Measurements from ENCODE around the gene EXD3. TPM values are rescaled to one million over a fixed set of nuclear protein-coding genes. Genes with fewer than 3 reads are reported as not detected.

EXD3 gene
- total RNA-seq, 1 experiment from 2014 or later, result 15.3 TPM

GRCh38 chr9:137464291-137464999, 41.5 kb upstream of the EXD3 start:
- no peak overlapping the region for H4K91ac ChIP-seq (ENCODE audit: insufficient read length, low read depth, low read length)
- H3K36me3 Mint-ChIP-seq (ENCODE audit: insufficient read depth in 1 of 3, low read depth in 3 of 3), result no peaks in the 10 kb centered on the region
- no peak overlapping the region for H2BK5ac ChIP-seq (ENCODE audit: insufficient read length, low read length)
- H3K23me2 ChIP-seq (ENCODE audit: insufficient read length, low read depth, low read length, poor library complexity, severe bottlenecking), result peaks cover 5% of the 10 kb centered on the region
- H3K27ac ChIP-seq (ENCODE audit: insufficient read length, low read depth, low read length), result no peak overlapping the region
- no peak overlapping the region for H3K14ac ChIP-seq (ENCODE audit: insufficient read depth, low read length)
- H3K79me1 ChIP-seq (ENCODE audit: insufficient read depth, low read depth, low read length, poor library complexity, severe bottlenecking), result no peaks in the 10 kb centered on the region
- no peaks in the 10 kb centered on the region for H4K20me1 ChIP-seq (ENCODE audit: control insufficient read depth, insufficient read depth, insufficient read length)
- no peak for DNase-seq
- peaks cover 0 to 2% of the 10 kb centered on the region in 2 experiments; a peak in 1 of 4 replicates for H3K4me1 Mint-ChIP-seq
- no peak overlapping the region for H3K4me2 ChIP-seq (ENCODE audit: insufficient read depth, insufficient read length, low read length)
- H3K27me3 Mint-ChIP-seq (ENCODE audit: low read depth), result peaks cover 34% of the 10 kb centered on the region
- no peak overlapping the region for H3K4me3 Mint-ChIP-seq
- H2BK20ac ChIP-seq (ENCODE audit: low read depth, low read length, poor library complexity, severe bottlenecking), result no peak overlapping the region
- WGBS (ENCODE audit: extremely low coverage, insufficient read length, low lambda C conversion rate), result no CpG with 5 or more reads among the region's 28 CpGs
- no peak overlapping the region for H3K18ac ChIP-seq (ENCODE audit: insufficient read length, low read depth, low read length)
- H2BK12ac ChIP-seq (ENCODE audit: insufficient read length, low read depth, low read length), result no peak overlapping the region
- no peak overlapping the region for H3K23ac ChIP-seq (ENCODE audit: insufficient read length, low read depth, low read length)
- H3K9me3 ChIP-seq (ENCODE audit: control insufficient read depth, low read depth, low read length), result no peaks in the 10 kb centered on the region
- no peak overlapping the region for H3K56ac ChIP-seq (ENCODE audit: insufficient read length, low read depth, low read length)
- H3K4me1 ChIP-seq (ENCODE audit: insufficient read depth, low read length), result no peaks in the 10 kb centered on the region
- no peak overlapping the region for H2AFZ ChIP-seq (ENCODE audit: low read length)
- no peak overlapping the region for H2AK5ac ChIP-seq (ENCODE audit: insufficient read length, low read length)
- H3K79me2 ChIP-seq (ENCODE audit: insufficient read depth, low read length), result no peaks in the 10 kb centered on the region
- H4K8ac ChIP-seq (replicated peaks; ENCODE audit: insufficient read length, low read depth, low read length), result no peak overlapping the region
- H4K5ac ChIP-seq (ENCODE audit: insufficient read length, low read depth, low read length), result no peak overlapping the region
- no peaks in the 10 kb centered on the region; the same call in 1 of the 2 replicates for H3K27me3 ChIP-seq (ENCODE audit: insufficient read depth, low read length)
- H2BK120ac ChIP-seq (ENCODE audit: low read depth, low read length, poor library complexity, severe bottlenecking), result no peak overlapping the region
- no peaks in the 10 kb centered on the region for H3K9me3 Mint-ChIP-seq
- H3K9ac ChIP-seq (ENCODE audit: extremely low read depth, insufficient read length, low read length), result no peak overlapping the region
- H3K27ac Mint-ChIP-seq, result no peak overlapping the region
- H3K4ac ChIP-seq (ENCODE audit: low read depth, low read length), result no peak overlapping the region
- no peak overlapping the region for H3T11ph ChIP-seq (ENCODE audit: low read length)
- TF ChIP-seq, protein P1, sequence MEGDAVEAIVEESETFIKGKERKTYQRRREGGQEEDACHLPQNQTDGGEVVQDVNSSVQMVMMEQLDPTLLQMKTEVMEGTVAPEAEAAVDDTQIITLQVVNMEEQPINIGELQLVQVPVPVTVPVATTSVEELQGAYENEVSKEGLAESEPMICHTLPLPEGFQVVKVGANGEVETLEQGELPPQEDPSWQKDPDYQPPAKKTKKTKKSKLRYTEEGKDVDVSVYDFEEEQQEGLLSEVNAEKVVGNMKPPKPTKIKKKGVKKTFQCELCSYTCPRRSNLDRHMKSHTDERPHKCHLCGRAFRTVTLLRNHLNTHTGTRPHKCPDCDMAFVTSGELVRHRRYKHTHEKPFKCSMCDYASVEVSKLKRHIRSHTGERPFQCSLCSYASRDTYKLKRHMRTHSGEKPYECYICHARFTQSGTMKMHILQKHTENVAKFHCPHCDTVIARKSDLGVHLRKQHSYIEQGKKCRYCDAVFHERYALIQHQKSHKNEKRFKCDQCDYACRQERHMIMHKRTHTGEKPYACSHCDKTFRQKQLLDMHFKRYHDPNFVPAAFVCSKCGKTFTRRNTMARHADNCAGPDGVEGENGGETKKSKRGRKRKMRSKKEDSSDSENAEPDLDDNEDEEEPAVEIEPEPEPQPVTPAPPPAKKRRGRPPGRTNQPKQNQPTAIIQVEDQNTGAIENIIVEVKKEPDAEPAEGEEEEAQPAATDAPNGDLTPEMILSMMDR (conservative IDR thresholded peaks at IDR 0.05), result no peak
- H2BK15ac ChIP-seq (ENCODE audit: low read depth, low read length), result no peak overlapping the region
